COLO829 (cell line): ENCODE measurements around the gene HOMER1.
"Not testable (repeated sequence)": the region's sequence is repeated elsewhere in the genome, so short reads cannot be mapped to it uniquely, and the experiment has no call there.

ENCODE experiments used
- DNase-seq: peaks from one replicate; pipeline ENCODE4 v3.0.0; 2012; ENCODE audit warnings: low spot score

The HOMER1 gene

GRCh38 chr5:79417495-79417894, 96.4 kb downstream of the HOMER1 start:
- no peak for DNase-seq

GRCh38 chr5:79416499-79416898, 97.4 kb downstream of the HOMER1 start:
- no peak for DNase-seq

DNA sequence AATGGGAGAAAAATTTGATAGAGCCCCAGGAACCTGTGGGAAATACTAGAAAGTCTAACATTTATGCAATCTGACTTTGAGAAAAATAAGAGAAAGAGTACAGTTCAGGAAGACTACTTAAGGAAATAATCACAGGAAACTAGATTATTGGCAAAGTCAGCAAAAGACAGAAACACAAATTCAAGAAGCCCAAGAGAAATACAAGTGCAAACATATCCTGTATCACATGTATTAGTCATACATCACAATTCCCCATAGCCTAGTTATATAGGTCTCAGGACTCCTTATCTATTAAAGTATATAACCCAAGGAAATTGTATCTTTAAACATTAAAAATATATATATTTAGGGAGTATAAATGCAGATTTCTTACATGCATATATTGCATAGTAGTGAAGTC, 100.8 kb downstream of the HOMER1 start:
- DNase-seq, result no peak

DNA sequence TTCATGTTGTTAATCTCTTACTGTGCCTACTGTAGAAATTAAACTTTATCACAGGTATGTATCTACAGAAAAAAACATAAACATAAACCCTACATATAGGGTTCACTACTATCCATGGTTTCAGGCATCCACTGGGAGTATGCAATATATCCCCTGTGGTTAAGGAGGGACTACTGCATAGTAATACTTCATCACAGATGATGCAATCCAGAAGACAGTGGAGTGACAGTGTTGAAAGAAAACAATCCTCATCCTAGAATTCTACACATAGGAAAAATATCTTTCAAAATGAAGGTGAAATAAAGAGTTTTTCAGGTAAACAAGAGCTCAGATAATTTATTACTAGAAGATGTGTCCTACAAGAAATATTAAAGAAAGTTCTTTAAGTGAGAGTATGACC, 105.9 kb downstream of the HOMER1 start:
- DNase-seq, result no peak

DNA sequence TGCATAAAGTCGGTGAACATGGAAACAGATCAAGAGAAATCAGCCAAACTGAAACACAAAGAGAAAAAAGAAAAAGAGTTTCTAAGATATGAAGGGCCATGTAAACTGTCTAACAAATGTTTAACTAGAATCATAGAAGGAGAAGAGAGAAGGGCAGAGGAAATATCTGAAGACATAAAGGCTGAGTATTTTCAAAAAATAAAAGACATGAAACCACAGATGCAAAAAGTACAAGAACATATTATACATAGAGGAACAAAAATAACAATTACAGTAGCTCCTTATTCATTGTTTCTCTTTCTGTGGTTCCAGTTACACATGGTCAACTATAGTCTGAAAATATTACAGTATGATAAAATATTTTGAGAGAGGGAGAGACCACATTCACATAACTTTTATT, 106.3 kb downstream of the HOMER1 start:
- DNase-seq, result no peak

DNA sequence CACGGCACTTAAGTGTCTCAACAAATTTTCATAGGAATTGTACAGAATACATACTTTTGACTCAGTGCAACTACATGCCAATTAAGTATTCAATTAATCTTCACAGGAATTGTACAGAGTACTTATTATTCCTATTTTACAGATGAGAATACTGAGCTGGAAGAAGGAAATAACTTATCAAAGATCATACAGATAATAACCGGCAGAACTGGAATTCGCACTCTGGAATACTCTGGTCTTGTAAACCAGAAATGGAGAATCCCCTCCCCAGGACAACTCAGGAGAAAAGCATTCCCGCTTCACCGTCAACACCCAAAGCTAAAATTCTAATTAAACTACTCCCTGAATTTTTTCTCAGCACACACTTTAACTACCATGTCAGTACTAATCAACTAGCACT, 112.7 kb downstream of the HOMER1 start:
- DNase-seq, result no peak

DNA sequence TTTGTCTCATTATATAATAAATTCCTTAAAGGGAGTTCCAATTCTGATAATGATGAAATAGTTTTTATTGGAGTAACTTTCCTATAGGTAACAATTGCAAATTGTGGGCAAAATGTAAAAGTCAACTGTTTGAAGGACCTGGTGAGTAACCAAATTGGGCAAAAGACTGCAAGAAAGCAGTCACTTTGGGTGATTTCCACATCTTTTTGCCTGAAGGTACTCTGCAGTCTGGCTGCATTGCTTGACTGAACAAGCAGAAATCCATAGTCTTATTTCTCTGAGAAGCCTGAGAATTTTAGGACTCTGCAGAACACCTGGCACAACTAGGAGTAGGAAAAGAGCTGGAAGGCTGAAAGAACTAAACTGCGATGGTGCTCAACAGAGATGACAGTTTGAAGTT, 114.9 kb downstream of the HOMER1 start:
- no peak for DNase-seq

DNA sequence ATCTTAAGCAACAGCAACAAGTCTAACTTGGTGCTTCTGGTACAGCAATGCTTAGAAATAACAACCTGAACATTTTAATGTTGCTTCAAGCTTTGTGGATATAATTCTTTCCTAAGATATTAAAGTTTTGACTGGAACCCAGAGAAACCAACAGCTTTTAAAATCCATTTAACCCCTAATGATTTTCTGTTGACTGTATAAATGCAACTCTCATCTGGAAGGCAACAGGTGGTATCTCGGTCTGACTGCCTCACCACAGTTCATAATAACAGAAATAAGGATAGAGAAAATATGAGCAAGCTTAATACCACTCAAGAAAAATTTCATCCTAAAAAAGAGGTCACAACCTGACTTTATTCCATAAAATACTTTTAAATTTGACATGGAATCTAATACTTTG, 116.9 kb downstream of the HOMER1 start:
- no peak for DNase-seq

GRCh38 chr5:79396265-79396664, 117.7 kb downstream of the HOMER1 start:
- DNase-seq, result no peak

DNA sequence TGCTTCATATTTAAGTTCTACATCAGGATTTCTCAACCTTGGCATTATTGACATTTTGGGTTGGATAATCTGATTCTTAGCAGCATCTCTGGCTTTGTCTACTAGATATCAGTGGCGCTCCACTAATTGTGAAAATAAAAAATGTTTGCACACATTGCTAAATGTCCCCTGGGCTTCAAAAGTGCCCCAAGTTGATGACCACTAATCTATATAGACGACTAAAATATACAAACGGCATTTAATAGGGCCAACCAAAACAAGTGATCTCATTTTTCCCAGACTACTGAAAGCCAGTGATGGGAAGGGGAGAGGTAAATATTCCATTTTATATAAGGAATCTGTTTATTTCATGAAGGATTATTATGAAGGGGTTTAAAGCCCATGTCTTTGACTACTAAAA, 118.6 kb downstream of the HOMER1 start:
- no peak for DNase-seq

- no peak for DNase-seq
Measured at GRCh38 chr5:79392776-79393175, 121.2 kb downstream of the HOMER1 start.

DNA sequence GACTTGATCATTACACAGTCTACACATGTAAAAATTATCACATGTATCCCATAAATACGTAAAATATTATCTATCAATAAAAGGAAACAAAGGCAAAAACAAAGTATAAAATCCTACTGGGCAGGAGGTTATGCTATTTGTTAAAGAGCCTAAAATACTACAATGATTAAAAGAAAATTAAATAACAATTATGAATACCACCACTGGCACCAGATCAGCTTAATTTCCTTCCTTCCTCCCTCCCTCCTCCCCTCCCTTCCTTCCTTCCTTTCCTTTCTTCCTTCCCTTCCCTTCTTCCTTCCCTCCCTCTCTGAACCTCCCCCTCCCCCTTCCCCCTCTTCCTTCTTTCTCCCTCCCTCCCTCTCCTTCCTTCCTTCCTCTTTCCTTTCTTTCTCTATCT, 127.3 kb downstream of the HOMER1 start:
- no peak for DNase-seq

DNA sequence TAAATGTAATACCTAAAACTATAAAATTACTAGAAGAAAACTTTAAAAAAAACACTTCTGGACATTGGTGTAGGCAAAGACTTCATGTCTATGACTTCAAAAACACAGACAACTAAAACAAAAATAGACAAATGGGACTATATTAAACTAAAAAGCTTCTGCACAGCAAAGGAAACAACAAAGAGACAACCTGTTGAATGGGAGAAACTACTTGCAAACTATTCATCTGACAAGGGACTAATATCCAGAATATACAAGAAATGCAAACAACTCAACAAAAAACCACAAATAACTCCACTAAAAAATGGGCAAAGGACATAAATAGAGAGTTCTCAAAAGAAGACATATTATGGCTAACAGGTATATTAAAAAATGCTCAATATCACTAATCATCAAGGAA, 128.8 kb downstream of the HOMER1 start:
- DNase-seq, result not testable (repeated sequence)

- peak; percentile 38 for DNase-seq
Measured at GRCh38 chr5:79378510-79379186, 135.3 kb downstream of the HOMER1 start.

GRCh38 chr5:79357398-79357797, 156.5 kb downstream of the HOMER1 start:
- DNase-seq, result no peak

DNA sequence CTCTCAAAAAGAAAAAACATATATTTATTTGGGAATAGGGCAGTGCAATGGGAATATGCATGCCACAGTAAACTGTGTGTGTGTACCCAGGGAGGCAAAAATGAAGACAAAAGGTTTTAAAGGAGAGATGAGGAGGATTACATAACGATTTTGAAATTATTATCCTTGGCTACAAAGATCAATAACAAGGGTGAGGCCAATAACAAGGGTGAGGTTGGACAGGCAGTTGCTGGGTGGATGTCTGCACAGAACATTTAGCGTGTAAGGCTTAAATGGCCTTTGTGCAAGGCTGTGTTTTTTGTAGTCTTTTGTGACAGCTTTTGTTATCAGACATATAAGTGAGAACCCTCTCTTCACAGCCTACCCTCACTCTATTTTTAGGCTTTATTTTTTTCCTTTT, 164.1 kb downstream of the HOMER1 start:
- DNase-seq, result no peak

GRCh38 chr5:79349047-79349446, 164.9 kb downstream of the HOMER1 start:
- no peak for DNase-seq

GRCh38 chr5:79346420-79346824, 167.5 kb downstream of the HOMER1 start:
- DNase-seq, result no peak

GRCh38 chr5:79333852-79334557, 179.9 kb downstream of the HOMER1 start:
- DNase-seq, result no peak

GRCh38 chr5:79330071-79330470, 183.9 kb downstream of the HOMER1 start:
- DNase-seq, result no peak

- DNase-seq, result no peak
Measured at GRCh38 chr5:79329453-79329852, 184.5 kb downstream of the HOMER1 start.
